ENCODE data around the gene AIFM3.

- TF ChIP-seq EZH2 (IDR thresholded peaks at IDR 0.05; ENCODE audit: insufficient read depth, poor library complexity, severe bottlenecking) (no peak), EZH2phosphoT487 (IDR thresholded peaks at IDR 0.05; ENCODE audit: insufficient read depth, low read depth) (no peak)
Measured at GRCh38 chr22:20965888-20966855, 883 bp upstream of the AIFM3 start.

Data from GM23248 (cell line).